Measurements from ENCODE around the gene HOXB7.

HOXB7 gene

GRCh38 chr17:48613862-48614694 is 3.3 kb upstream of the HOXB7 start:
- H3K4me3 ChIP-seq (ENCODE audit: low read depth, low read length) = no peak overlapping the region
- no peak for TF ChIP-seq CTCF (IDR thresholded peaks at IDR 0.05; ENCODE audit: low read depth, low read length)

GRCh38 chr17:48612854-48613691 is 2.3 kb upstream of the HOXB7 start:
- TF ChIP-seq CTCF (IDR thresholded peaks at IDR 0.05; ENCODE audit: low read depth, low read length) = 0 out of 2 replicates have a peak, but pooled peaks have one; percentile 23
- H3K4me3 ChIP-seq (ENCODE audit: low read depth, low read length) = peak overlapping the region; percentile 58

GRCh38 chr17:48612456-48612853 is 1.6 kb upstream of the HOXB7 start:
- H3K4me3 ChIP-seq (ENCODE audit: low read depth, low read length) = peak overlapping the region; percentile 58
- no peak for TF ChIP-seq CTCF (IDR thresholded peaks at IDR 0.05; ENCODE audit: low read depth, low read length)

- TF ChIP-seq CTCF (IDR thresholded peaks at IDR 0.05; ENCODE audit: low read depth, low read length) = no peak
- peak overlapping the region; percentile 20 for H3K4me3 ChIP-seq (ENCODE audit: low read depth, low read length)
Observed at GRCh38 chr17:48611681-48612455, 1.1 kb upstream of the HOXB7 start.

- H3K4me3 ChIP-seq (ENCODE audit: low read depth, low read length) = peak overlapping the region; percentile 70
- no peak for TF ChIP-seq CTCF (IDR thresholded peaks at IDR 0.05; ENCODE audit: low read depth, low read length)
Observed at GRCh38 chr17:48611213-48611612, 396 bp upstream of the HOXB7 start.

GRCh38 chr17:48609759-48610281 is 997 bp downstream of the HOXB7 start:
- peak overlapping the region; percentile 70 for H3K4me3 ChIP-seq (ENCODE audit: low read depth, low read length)

More at GRCh38 chr17:48609759-48610281, 997 bp downstream of the HOXB7 start:
- no peak for TF ChIP-seq CTCF (IDR thresholded peaks at IDR 0.05; ENCODE audit: low read depth, low read length)
